ENCODE measurements around the gene B3GAT3.

Gene B3GAT3

DNA sequence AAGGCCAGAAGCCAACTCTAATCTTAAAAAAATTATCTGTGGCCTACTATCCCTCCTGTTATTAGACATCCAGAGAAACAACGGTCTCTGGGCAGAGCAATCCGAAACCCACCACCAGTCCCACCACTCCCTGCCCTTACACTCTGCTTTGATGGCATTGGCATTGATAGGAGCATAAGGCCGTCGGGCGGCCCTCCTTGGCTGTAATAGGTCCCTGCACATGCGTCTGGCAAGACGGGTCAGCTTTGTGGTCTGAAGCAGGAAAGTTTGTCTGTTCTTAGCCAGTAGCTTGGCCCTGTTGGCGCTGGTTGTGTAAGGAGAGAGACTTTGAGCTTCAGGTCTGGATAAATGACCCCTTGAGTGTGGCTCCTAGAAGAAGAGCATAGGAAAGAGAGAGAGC, 26.7 kb downstream of the B3GAT3 start:
- TF ChIP-seq POLR2AphosphoS5 (IDR thresholded peaks at IDR 0.05; ENCODE audit: low read depth, low read length), result peak; percentile 25; the same call in 1 of the 2 replicates
- no peak for TF ChIP-seq FOXP2 (optimal IDR thresholded peaks at IDR 0.05; ENCODE audit: borderline replicate concordance, extremely low read depth, extremely low read length, insufficient read depth)

- TF ChIP-seq SIN3A (IDR thresholded peaks at IDR 0.05; ENCODE audit: borderline replicate concordance, insufficient read depth, low read length) (no peak), FOXP2 (optimal IDR thresholded peaks at IDR 0.05; ENCODE audit: borderline replicate concordance, extremely low read depth, extremely low read length, insufficient read depth) (no peak), TAF1 (IDR thresholded peaks at IDR 0.05; ENCODE audit: borderline replicate concordance, insufficient read depth, low read length) (no peak), POLR2AphosphoS5 (IDR thresholded peaks at IDR 0.05; ENCODE audit: low read depth, low read length) (no peak), REST (IDR thresholded peaks at IDR 0.05; ENCODE audit: insufficient read depth in 1 of 2, low read depth in 2 of 2, low read length in 2 of 2) (no peak)
Observed at GRCh38 chr11:62593434-62594044, 28.2 kb downstream of the B3GAT3 start.

- TF ChIP-seq FOXP2 (optimal IDR thresholded peaks at IDR 0.05; ENCODE audit: borderline replicate concordance, extremely low read depth, extremely low read length, insufficient read depth), result no peak
- no peak for TF ChIP-seq SIN3A (IDR thresholded peaks at IDR 0.05; ENCODE audit: borderline replicate concordance, insufficient read depth, low read length)
- no peak for TF ChIP-seq REST (IDR thresholded peaks at IDR 0.05; ENCODE audit: insufficient read depth in 1 of 2, low read depth in 2 of 2, low read length in 2 of 2)
- no peak for TF ChIP-seq TAF1 (IDR thresholded peaks at IDR 0.05; ENCODE audit: borderline replicate concordance, insufficient read depth, low read length)
- TF ChIP-seq POLR2AphosphoS5 (IDR thresholded peaks at IDR 0.05; ENCODE audit: low read depth, low read length), result no peak
Observed at GRCh38 chr11:62592989-62593421, 28.8 kb downstream of the B3GAT3 start.

- TF ChIP-seq FOXP2 (optimal IDR thresholded peaks at IDR 0.05; ENCODE audit: borderline replicate concordance, extremely low read depth, extremely low read length, insufficient read depth), result no peak
- TF ChIP-seq TAF1 (IDR thresholded peaks at IDR 0.05; ENCODE audit: borderline replicate concordance, insufficient read depth, low read length), result no peak
- TF ChIP-seq REST (IDR thresholded peaks at IDR 0.05; ENCODE audit: insufficient read depth in 1 of 2, low read depth in 2 of 2, low read length in 2 of 2), result no peak
- TF ChIP-seq POLR2AphosphoS5 (IDR thresholded peaks at IDR 0.05; ENCODE audit: low read depth, low read length), result no peak
- no peak for TF ChIP-seq SIN3A (IDR thresholded peaks at IDR 0.05; ENCODE audit: borderline replicate concordance, insufficient read depth, low read length)
Observed at GRCh38 chr11:62592146-62592815, 29.5 kb downstream of the B3GAT3 start.

DNA sequence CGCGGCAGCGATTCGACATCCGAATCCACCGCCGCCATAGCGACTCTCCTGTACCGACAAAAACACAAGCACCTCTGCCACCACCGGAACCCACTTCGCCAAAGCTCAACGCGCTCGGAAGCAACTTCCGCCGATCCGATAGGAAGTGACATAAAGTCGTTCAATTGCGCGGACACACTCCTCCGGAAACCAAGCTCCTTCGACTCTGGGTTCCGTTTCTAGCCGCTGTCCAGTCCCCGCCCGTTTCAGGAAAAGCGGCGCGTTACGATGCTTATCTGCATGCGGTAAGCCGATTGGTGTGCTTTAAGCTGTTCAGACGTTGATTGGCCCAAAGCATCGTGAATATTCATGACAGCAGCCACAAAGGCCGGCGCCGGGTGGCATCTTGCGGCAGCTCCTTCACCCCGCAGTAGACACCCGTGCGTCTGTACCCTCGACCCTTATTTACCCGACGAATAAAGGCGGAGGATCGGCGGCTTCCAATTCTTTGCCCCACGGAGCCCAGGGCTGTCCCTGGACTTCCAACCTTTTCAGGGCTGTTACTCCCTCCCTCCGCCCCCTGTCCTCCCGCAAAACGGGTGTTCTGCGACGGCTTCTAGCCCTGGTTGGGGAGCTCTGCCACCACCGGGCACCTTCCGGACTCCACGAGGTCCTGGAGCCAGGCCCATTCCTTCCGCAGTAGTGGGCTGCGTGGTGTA, 30.2 kb downstream of the B3GAT3 start, which contains the start of gene TUT1:
TSS of gene TUT1 (minus strand) at position 76 of the 698 bp plus-strand sequence. CDS start at position 38, 38 bp downstream.
- TF ChIP-seq SIN3A (IDR thresholded peaks at IDR 0.05; ENCODE audit: borderline replicate concordance, insufficient read depth, low read length) (peak; percentile 93; the same call in 1 of the 2 replicates), POLR2AphosphoS5 (IDR thresholded peaks at IDR 0.05; ENCODE audit: low read depth, low read length) (peak; percentile 99), FOXP2 (optimal IDR thresholded peaks at IDR 0.05; ENCODE audit: borderline replicate concordance, extremely low read depth, extremely low read length, insufficient read depth) (peak; percentile 87), TAF1 (IDR thresholded peaks at IDR 0.05; ENCODE audit: borderline replicate concordance, insufficient read depth, low read length) (peak; percentile 98), REST (IDR thresholded peaks at IDR 0.05; ENCODE audit: insufficient read depth in 1 of 2, low read depth in 2 of 2, low read length in 2 of 2) (peak; percentile 74 to 88)
